ENCODE data around the gene ZNF197.
"Not testable (repeated sequence)": the region's sequence is repeated elsewhere in the genome, so short reads cannot be mapped to it uniquely, and the experiment has no call there.

The ZNF197 gene

DNA sequence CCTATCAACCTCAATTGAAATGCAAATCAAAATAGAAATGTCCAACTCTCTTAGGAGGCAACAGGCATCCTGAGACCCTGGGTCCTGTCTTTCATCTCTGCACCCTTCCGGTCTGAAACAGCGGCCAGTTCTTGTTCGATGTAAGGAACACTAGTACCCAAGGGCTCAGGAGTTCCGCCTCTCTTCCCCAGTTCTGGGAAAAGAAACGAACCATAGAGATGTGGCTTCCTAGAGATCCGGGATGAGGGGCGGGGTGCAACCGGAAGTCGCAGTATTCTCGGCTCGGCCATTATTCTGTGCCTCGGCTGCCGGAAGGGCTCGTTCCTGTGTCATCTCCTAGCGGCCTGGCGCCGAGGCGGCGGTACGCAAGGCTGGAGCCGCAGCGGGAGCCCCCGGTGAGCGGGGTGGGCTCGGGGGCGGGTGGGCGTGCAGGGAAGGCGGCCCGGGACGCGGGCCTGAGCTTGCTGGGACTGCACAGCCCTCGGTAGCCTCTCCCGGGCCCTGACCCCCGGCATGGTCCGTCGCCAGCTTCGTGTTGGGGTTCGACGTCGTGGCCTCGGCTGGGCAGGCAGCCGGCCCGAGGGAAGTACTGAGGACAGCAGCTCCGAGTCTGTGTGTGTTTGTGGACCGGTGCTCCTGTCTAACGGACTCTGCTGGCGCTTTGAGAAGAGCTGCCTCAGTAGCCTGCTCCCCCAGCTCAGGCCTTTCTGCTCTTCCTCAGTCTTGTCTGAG is at the start of gene ZNF197:
ZNF197 (plus strand) TSS at position 288 of the 732 bp plus-strand sequence. CDS start 4,119 bp downstream, outside the sequence.
- peak; percentile 77 for DNase-seq (ENCODE audit: low spot score)
- TF ChIP-seq, protein P1, sequence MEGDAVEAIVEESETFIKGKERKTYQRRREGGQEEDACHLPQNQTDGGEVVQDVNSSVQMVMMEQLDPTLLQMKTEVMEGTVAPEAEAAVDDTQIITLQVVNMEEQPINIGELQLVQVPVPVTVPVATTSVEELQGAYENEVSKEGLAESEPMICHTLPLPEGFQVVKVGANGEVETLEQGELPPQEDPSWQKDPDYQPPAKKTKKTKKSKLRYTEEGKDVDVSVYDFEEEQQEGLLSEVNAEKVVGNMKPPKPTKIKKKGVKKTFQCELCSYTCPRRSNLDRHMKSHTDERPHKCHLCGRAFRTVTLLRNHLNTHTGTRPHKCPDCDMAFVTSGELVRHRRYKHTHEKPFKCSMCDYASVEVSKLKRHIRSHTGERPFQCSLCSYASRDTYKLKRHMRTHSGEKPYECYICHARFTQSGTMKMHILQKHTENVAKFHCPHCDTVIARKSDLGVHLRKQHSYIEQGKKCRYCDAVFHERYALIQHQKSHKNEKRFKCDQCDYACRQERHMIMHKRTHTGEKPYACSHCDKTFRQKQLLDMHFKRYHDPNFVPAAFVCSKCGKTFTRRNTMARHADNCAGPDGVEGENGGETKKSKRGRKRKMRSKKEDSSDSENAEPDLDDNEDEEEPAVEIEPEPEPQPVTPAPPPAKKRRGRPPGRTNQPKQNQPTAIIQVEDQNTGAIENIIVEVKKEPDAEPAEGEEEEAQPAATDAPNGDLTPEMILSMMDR (IDR thresholded peaks at IDR 0.05; ENCODE audit: extremely low read depth, insufficient read depth, missing control alignments) = no peak
- in situ Hi-C loops (cut with MboI; ENCODE audit: low pct_unique_long_range_greater_than_20kb, low sequenced_read_pairs, unreplicated experiment) = no loop called here

GRCh38 chr3:44576613-44577012 is 48.2 kb upstream of the ZNF197 start:
- in situ Hi-C loops (cut with MboI; ENCODE audit: low pct_unique_long_range_greater_than_20kb, low sequenced_read_pairs, unreplicated experiment) = no loop called here
- TF ChIP-seq, protein P1 (IDR thresholded peaks at IDR 0.05; ENCODE audit: extremely low read depth, insufficient read depth, missing control alignments) = no peak

DNA sequence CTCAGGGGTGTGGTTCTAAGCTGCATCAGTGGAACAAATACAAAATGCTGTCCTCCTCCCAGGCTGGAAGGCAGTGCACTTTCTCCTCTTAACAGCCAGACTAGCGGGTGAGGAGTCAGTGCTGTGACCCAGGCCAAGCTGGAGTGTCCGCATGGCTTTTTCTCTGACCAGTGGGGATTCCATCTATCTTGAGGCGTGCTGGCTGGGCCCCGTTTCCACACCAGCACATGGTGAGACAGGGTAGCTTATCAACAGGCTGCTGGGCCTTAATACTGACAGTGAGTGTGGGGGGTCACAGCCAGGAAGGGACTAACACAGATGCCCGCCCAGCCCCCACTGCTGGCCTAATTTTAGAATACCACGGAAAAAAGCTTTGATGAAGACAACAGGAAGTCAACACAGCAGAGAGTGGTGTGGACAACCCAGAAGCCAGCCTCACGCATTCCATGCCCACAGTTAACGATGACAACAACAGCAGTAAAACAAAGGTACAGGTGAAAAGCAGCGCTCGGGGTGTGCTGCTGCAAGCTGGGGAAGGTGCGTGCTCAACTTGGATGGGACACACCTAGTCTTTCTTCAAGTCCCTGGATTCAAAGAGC is 47.4 kb upstream of the ZNF197 start:
- DNase-seq (ENCODE audit: low spot score); in situ Hi-C loops (cut with MboI; ENCODE audit: low pct_unique_long_range_greater_than_20kb, low sequenced_read_pairs, unreplicated experiment): not testable (repeated sequence)

More at GRCh38 chr3:44576613-44577012, 48.2 kb upstream of the ZNF197 start:
- DNase-seq (ENCODE audit: low spot score) = no peak

DNA sequence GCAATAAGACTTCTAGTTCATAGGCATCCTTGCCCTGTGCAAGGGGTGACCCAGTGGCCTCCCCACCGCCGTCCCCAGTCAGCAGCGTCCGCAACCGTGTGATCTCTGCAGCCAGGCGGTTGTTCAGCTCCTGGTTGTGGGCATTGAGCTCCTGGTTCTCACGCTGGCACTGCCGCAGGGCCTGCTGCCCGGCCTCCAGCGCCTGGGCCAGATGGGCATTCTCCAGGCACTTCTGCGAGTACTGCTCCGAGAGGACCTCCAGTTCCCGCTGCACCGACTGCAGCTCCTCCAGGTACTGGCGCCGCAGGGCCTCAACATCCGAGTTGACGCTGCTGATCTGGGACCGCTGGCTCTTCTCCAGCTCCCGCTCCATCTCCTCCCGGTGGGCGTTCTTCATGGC is 46.5 kb upstream of the ZNF197 start:
- DNase-seq (ENCODE audit: low spot score); in situ Hi-C loops (cut with MboI; ENCODE audit: low pct_unique_long_range_greater_than_20kb, low sequenced_read_pairs, unreplicated experiment): not testable (repeated sequence)

DNA sequence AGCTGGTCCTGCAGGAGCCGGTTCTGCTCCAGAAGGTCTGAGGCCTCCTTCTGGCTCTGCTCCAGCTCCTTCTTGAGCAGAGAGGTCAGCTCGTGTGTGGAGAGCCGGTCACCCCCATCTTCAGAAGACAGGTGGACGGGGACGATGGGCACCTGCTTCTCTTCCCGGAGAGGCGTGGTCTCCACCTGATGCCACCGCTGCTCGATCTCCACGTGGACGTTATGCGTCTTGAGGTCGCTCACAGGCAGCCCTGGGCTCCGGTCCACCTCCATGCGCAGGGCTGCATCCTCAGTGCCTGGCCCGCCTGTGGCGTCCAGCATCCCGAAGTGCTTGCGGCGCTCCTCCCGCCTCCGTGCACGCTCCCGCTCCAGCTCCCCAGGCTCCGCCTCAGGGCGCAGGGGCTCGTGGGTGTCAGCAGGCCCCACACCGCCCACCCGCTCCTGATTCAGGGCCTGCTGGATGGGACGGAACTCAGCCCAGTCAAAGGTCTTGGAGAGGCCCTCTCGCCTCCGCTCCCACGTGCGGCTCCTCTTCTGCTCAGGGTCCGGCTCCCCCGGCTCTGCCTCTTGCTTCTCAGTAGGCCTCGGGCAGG is 45.8 kb upstream of the ZNF197 start:
- in situ Hi-C loops (cut with MboI; ENCODE audit: low pct_unique_long_range_greater_than_20kb, low sequenced_read_pairs, unreplicated experiment); DNase-seq (ENCODE audit: low spot score): not testable (repeated sequence)

DNA sequence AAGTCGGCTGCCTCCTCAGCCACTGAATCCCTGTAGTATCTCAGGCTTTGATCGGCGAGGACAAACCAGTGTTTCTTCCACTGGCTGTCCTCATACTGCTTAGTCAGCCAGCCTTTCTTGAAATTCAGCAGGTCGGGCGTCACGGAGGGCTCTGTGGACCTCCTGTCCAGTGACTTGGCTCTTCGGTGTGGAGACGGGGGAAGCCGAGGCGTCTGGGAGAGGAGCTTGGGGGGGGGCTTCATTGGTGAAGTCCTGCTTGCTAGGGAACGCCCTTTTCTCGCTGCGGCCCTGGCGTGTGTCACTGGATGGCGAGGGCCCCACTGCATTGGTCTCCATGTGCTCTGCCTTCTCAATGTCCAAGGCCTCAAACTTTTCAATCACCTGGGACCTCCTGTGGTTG is 45.1 kb upstream of the ZNF197 start:
- DNase-seq (ENCODE audit: low spot score); in situ Hi-C loops (cut with MboI; ENCODE audit: low pct_unique_long_range_greater_than_20kb, low sequenced_read_pairs, unreplicated experiment): not testable (repeated sequence)

DNA sequence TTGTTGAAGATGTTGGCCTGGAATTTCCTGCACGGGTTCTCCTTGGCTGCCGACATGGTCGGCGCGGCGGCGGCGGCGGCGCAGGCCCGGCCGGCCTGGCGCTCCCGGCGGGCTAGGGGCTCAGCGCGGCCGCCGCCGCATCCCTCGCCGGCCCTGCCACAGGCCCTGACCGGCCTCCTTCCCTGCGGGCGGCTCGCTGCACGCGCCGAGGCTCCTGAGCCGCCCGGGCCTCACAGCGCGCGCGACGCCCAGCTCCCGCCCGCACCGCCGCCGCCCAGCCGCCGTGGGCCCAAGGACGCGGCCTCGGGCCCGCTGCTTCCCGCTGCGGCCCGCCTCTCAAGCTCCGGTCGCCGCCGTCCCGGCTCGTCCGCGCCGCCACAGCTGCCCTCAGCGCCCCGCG is 43.9 kb upstream of the ZNF197 start:
- DNase-seq (ENCODE audit: low spot score); in situ Hi-C loops (cut with MboI; ENCODE audit: low pct_unique_long_range_greater_than_20kb, low sequenced_read_pairs, unreplicated experiment): not testable (repeated sequence)

DNA sequence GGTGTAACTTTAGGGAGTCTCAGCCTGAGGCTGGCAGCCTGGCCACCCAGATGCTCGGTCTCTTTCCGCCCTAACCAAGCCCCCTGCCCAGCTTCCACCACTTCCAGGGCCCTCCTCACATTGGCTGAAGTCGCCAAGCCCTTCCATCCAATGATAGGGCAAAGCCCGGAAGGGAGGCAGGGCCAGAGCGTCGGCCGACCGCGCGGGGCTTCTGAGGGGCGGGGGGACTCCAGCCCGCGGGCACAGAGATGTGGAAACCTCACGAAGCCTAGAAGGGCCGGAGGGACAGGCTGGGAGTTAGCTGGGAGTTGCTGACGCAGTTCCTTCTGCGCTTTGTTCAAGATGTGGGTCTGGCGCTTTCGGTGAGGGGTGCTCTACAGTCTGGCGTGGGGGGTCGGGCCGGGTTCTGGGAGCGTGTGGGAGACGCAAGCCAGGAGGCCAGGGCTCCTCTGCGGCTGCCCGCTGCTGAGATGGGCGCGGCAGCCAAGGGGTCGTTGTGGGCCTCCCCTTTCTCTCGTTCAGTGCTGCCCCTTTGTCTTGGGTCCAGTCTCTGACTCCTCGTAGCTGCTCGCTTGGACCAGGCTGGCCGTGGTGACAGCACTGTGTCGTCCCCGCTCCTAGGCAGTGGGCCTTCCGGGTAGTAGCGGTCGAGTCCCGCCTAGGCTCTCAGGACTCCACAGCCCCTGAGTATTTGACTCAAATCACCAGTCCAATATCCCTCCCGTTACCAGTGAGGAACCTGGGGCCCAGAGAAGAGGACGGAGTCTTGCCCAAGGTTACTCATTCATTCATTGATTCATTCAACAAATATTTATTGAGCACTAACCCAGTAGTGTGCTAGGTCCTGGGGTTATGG is 40.0 kb upstream of the ZNF197 start, which contains the start of gene ZNF660:
ZNF660 (plus strand) TSS at position 319 of the 856 bp plus-strand sequence. CDS start 9,230 bp downstream, outside the sequence.
- in situ Hi-C loops (cut with MboI; ENCODE audit: low pct_unique_long_range_greater_than_20kb, low sequenced_read_pairs, unreplicated experiment) = no loop called here
- DNase-seq (ENCODE audit: low spot score) = peak; percentile 75
- TF ChIP-seq, protein P1 (IDR thresholded peaks at IDR 0.05; ENCODE audit: extremely low read depth, insufficient read depth, missing control alignments) = no peak

- no peak for DNase-seq (ENCODE audit: low spot score)
- TF ChIP-seq, protein P1 (IDR thresholded peaks at IDR 0.05; ENCODE audit: extremely low read depth, insufficient read depth, missing control alignments) = no peak
- in situ Hi-C loops (cut with MboI; ENCODE audit: low pct_unique_long_range_greater_than_20kb, low sequenced_read_pairs, unreplicated experiment) = no loop called here
Measured at GRCh38 chr3:44596621-44597020, 28.2 kb upstream of the ZNF197 start.

Measured in GM13977 (cell line).